EH (cell line): Measurements from ENCODE around the gene LLGL2.
A peak's percentile ranks its signal among the peaks of the same experiment; 100 is the strongest.
"Not testable (repeated sequence)": the region's sequence is repeated elsewhere in the genome, so short reads cannot be mapped to it uniquely, and the experiment has no call there.

ENCODE experiments used
- DNase-seq: peaks from one replicate; pipeline ENCODE4 v3.0.0-alpha.2; 2015; ENCODE audit warnings: low read depth

Gene LLGL2

GRCh38 chr17:75591722-75592302, 66.3 kb downstream of the LLGL2 start:
- DNase-seq, result no peak

- no peak for DNase-seq
Measured at GRCh38 chr17:75592348-75593020, 67.0 kb downstream of the LLGL2 start.

GRCh38 chr17:75593430-75593829, 67.9 kb downstream of the LLGL2 start:
- DNase-seq, result not testable (repeated sequence)

GRCh38 chr17:75594499-75595283, 69.2 kb downstream of the LLGL2 start:
- DNase-seq, result no peak

GRCh38 chr17:75595284-75595919, 69.9 kb downstream of the LLGL2 start:
- no peak for DNase-seq

- DNase-seq, result no peak
Measured at GRCh38 chr17:75595920-75596313, 70.4 kb downstream of the LLGL2 start.

GRCh38 chr17:75596320-75597087, 71.0 kb downstream of the LLGL2 start:
- no peak for DNase-seq

- peak; percentile 36 for DNase-seq
Measured at GRCh38 chr17:75601057-75601987, 75.8 kb downstream of the LLGL2 start.

- no peak for DNase-seq
Measured at GRCh38 chr17:75602644-75603043, 77.1 kb downstream of the LLGL2 start.

GRCh38 chr17:75603123-75603522, 77.6 kb downstream of the LLGL2 start:
- DNase-seq, result no peak

GRCh38 chr17:75604034-75604695, 78.7 kb downstream of the LLGL2 start:
- no peak for DNase-seq

GRCh38 chr17:75605790-75606189, 80.3 kb downstream of the LLGL2 start:
- no peak for DNase-seq

- no peak for DNase-seq
Measured at GRCh38 chr17:75607086-75607485, 81.6 kb downstream of the LLGL2 start.

- DNase-seq, result no peak
Measured at GRCh38 chr17:75610103-75610984, 84.8 kb downstream of the LLGL2 start.

GRCh38 chr17:75611851-75612429, 86.4 kb downstream of the LLGL2 start:
- no peak for DNase-seq

GRCh38 chr17:75612906-75613626, 87.6 kb downstream of the LLGL2 start:
- DNase-seq, result no peak

- DNase-seq, result no peak
Measured at GRCh38 chr17:75614006-75614405, 88.5 kb downstream of the LLGL2 start.
